AG10803 (cell line): ENCODE results near the gene DHPS.
"Not testable (repeated sequence)": the region's sequence is repeated elsewhere in the genome, so short reads cannot be mapped to it uniquely, and the experiment has no call there.

Experiments used
- DNase-seq: peaks from one replicate; pipeline ENCODE4 v3.0.0; 2010; ENCODE audit warnings: low read depth
- H3K4me3 ChIP-seq: 2 replicates; pipeline ENCODE4 v1.5.1; 2011; ENCODE audit warnings: mild to moderate bottlenecking, low read length, control low read depth
- CTCF ChIP-seq: conservative IDR thresholded peaks from 2 replicates; pipeline ENCODE4 v1.5.1; 2011; ENCODE audit warnings: mild to moderate bottlenecking, low read length, control low read depth, inconsistent platforms

The DHPS gene

GRCh38 chr19:12681074-12681987, at the start of gene DHPS:
Gene DHPS, minus strand, starts transcription at chr19:12681880. Its CDS starts 114 bp downstream, at chr19:12681766.
- no peak; the same call in 1 of the 2 replicates for TF ChIP-seq CTCF
- peak; percentile 98 for DNase-seq
- peak within 1 kb of the TSS; percentile 98 for H3K4me3 ChIP-seq

- DNase-seq, result no peak
- no peak for TF ChIP-seq CTCF
- H3K4me3 ChIP-seq, result no peak overlapping the region
Observed at GRCh38 chr19:12731337-12731736, 49.7 kb upstream of the DHPS start.

GRCh38 chr19:12730064-12730463, 48.4 kb upstream of the DHPS start:
- H3K4me3 ChIP-seq, result no peak overlapping the region
- DNase-seq, result no peak
- TF ChIP-seq CTCF, result no peak

GRCh38 chr19:12727745-12728433, 46.2 kb upstream of the DHPS start:
- DNase-seq, result no peak
- TF ChIP-seq CTCF, result no peak
- H3K4me3 ChIP-seq, result no peak overlapping the region

GRCh38 chr19:12726988-12727316, 45.3 kb upstream of the DHPS start:
- H3K4me3 ChIP-seq, result no peak overlapping the region
- DNase-seq, result no peak
- TF ChIP-seq CTCF, result no peak

GRCh38 chr19:12725612-12726011, 43.9 kb upstream of the DHPS start:
- not testable (repeated sequence) for H3K4me3 ChIP-seq, DNase-seq

GRCh38 chr19:12723641-12724426, 42.2 kb upstream of the DHPS start, which contains the start of gene TNPO2:
Gene TNPO2, minus strand, starts transcription at chr19:12723932. Its CDS starts 2,955 bp downstream, at chr19:12720977.
- no peak for TF ChIP-seq CTCF
- H3K4me3 ChIP-seq, result peak within 1 kb of the TSS; percentile 86
- peak; percentile 46 for DNase-seq
